Ovary (tissue), 3 donors: Measurements from ENCODE around the gene SH3BP4.

Experiments
- CTCF ChIP-seq, 3 donors: fragments of 450-650 bp in 2 of 3; fragments of 200-600 bp in 1 of 3; IDR thresholded peaks; one replicate each; pipeline versions ENCODE4 v1.5.1 to v1.8.0; 2016 to 2022; ENCODE audit warnings: antibody characterized with exemption in 3 of 3, mild to moderate bottlenecking in 1 of 3
- EP300 ChIP-seq: sonication (generic); formaldehyde crosslinking; IDR thresholded peaks from one replicate; pipeline ENCODE4 v1.6.1; 2017; ENCODE audit warnings: antibody characterized with exemption
- POLR2A ChIP-seq: fragments of 450-650 bp; IDR thresholded peaks from one replicate; pipeline ENCODE4 v1.6.1; 2017; ENCODE audit warnings: antibody characterized with exemption, mild to moderate bottlenecking, moderate library complexity
- donor health status: DM: no; HTN: no; CAD: no.

GRCh38 chr2:235044501-235045271 is 92.9 kb downstream of the SH3BP4 start:
- TF ChIP-seq CTCF (IDR thresholded peaks at IDR 0.05), result no peak
- TF ChIP-seq POLR2A, result no peak
- no peak for TF ChIP-seq EP300
